Cardiac fibroblast (primary cell): Measurements from ENCODE around the gene HDAC9.
A peak's percentile ranks its signal among the peaks of the same experiment; 100 is the strongest.

Experiments used
- DNase-seq, 2 donors: peaks; one replicate each; pipeline versions ENCODE4 v3.0.0 to v3.0.0-alpha.2; 2010; ENCODE audit warnings: low read depth in 2 of 2
- H3K4me3 ChIP-seq, 2 donors: replicated peaks in 1 of 2; 1 replicate in 1 of 2; 2 replicates in 1 of 2; pipeline ENCODE4 v1.5.1; 2011; ENCODE audit warnings: low read depth in 2 of 2, low read length in 2 of 2, mild to moderate bottlenecking in 2 of 2, moderate library complexity in 1 of 2
- CTCF ChIP-seq: IDR thresholded peaks from one replicate; pipeline ENCODE4 v1.5.1; 2011; ENCODE audit warnings: low read depth, mild to moderate bottlenecking, low read length, inconsistent platforms

The HDAC9 gene

GRCh38 chr7:18566829-18567228 is 71.3 kb downstream of the HDAC9 start:
- no peak for TF ChIP-seq CTCF
- no peak for DNase-seq
- H3K4me3 ChIP-seq = no peak overlapping the region

GRCh38 chr7:18570441-18570840 is 74.9 kb downstream of the HDAC9 start:
- no peak for TF ChIP-seq CTCF
- H3K4me3 ChIP-seq = no peak overlapping the region
- no peak for DNase-seq

GRCh38 chr7:18570890-18571478 is 75.4 kb downstream of the HDAC9 start:
- peak; percentile 74 to 79 for DNase-seq
- H3K4me3 ChIP-seq = no peak overlapping the region
- TF ChIP-seq CTCF = peak; percentile 38

GRCh38 chr7:18572154-18572553 is 76.6 kb downstream of the HDAC9 start:
- no peak for DNase-seq
- TF ChIP-seq CTCF = no peak
- no peak overlapping the region for H3K4me3 ChIP-seq

- H3K4me3 ChIP-seq = no peak overlapping the region
- no peak for TF ChIP-seq CTCF
- DNase-seq = no peak
These were observed 77.3 kb downstream of the HDAC9 start for GRCh38 chr7:18572885-18573284.

- H3K4me3 ChIP-seq = no peak overlapping the region
- no peak for TF ChIP-seq CTCF
- DNase-seq = no peak
These were observed 78.1 kb downstream of the HDAC9 start for GRCh38 chr7:18573410-18574234.
